MM.1S (cell line): ENCODE data around the gene LRRC1.

Source experiments
- DNase-seq: peaks from one replicate; pipeline ENCODE4 v3.0.0-alpha.2; 2015
- H2AFZ ChIP-seq: fragments of 300-600 bp; sonication (generic); 2 replicates; pipeline ENCODE4 v1.6.0; 2016; ENCODE audit warnings: antibody characterized with exemption, low read length
- H3F3A ChIP-seq: fragments of 300-600 bp; sonication (generic); 2 replicates; pipeline ENCODE4 v1.6.1; 2016; ENCODE audit warnings: mild to moderate bottlenecking, antibody characterized with exemption, low read length, moderate library complexity, mixed read lengths; ENCODE audit not compliant: insufficient read depth
- H3K27ac ChIP-seq: fragments of 300-600 bp; sonication (generic); 2 replicates; pipeline ENCODE4 v1.5.1; 2016; ENCODE audit warnings: mild to moderate bottlenecking, low read length
- H3K27me3 ChIP-seq: fragments of 300-600 bp; sonication (generic); replicated peaks from 2 replicates; pipeline ENCODE4 v1.6.0; 2016; ENCODE audit warnings: low read length; ENCODE audit not compliant: insufficient read depth
- H3K36me3 ChIP-seq: fragments of 300-600 bp; sonication (generic); replicated peaks from 2 replicates; pipeline ENCODE4 v1.6.1; 2016; ENCODE audit warnings: mild to moderate bottlenecking, low read length, mixed read lengths; ENCODE audit not compliant: insufficient read depth
- H3K4me1 ChIP-seq: fragments of 300-600 bp; sonication (generic); 2 replicates; pipeline ENCODE4 v1.6.1; 2016; ENCODE audit warnings: low read length, mixed read lengths
- H3K4me2 ChIP-seq: fragments of 300-600 bp; sonication (generic); 2 replicates; pipeline ENCODE4 v1.6.0; 2016; ENCODE audit warnings: low read depth, low read length
- H3K4me3 ChIP-seq: fragments of 300-600 bp; sonication (generic); 2 replicates; pipeline ENCODE4 v1.5.1; 2016; ENCODE audit warnings: low read length, mixed read lengths
- H3K79me2 ChIP-seq: fragments of 300-600 bp; sonication (generic); 2 replicates; pipeline ENCODE4 v1.6.1; 2016; ENCODE audit warnings: mixed run types, low read length, mixed read lengths
- H3K9ac ChIP-seq: fragments of 300-600 bp; sonication (generic); 2 replicates; pipeline ENCODE4 v1.6.1; 2016; ENCODE audit warnings: low read length, mixed read lengths
- H3K9me2 ChIP-seq: fragments of 300-600 bp; sonication (generic); replicated peaks from 2 replicates; pipeline ENCODE4 v1.6.1; 2016; ENCODE audit warnings: mild to moderate bottlenecking, low read length, mixed read lengths; ENCODE audit not compliant: insufficient read depth
- H3K9me3 ChIP-seq: fragments of 300-600 bp; sonication (generic); replicated peaks from 2 replicates; pipeline ENCODE4 v1.6.1; 2016; ENCODE audit warnings: mild to moderate bottlenecking, low read length, mixed read lengths; ENCODE audit not compliant: insufficient read depth
- H4K20me1 ChIP-seq: fragments of 300-600 bp; sonication (generic); 2 replicates; pipeline ENCODE4 v1.6.1; 2016; ENCODE audit warnings: mild to moderate bottlenecking, low read length, moderate library complexity, mixed read lengths; ENCODE audit not compliant: insufficient read depth
- EZH2 ChIP-seq: fragments of 300-600 bp; sonication (generic); optimal IDR thresholded peaks from 2 replicates; pipeline ENCODE3; 2017; ENCODE audit warnings: low read depth, mild to moderate bottlenecking, antibody characterized with exemption, low read length, mixed read lengths
- EZH2phosphoT487 ChIP-seq: fragments of 300-600 bp; sonication (generic); IDR thresholded peaks from 2 replicates; pipeline ENCODE4 v1.6.1; 2018; ENCODE audit warnings: antibody characterized with exemption, low read length
- TF ChIP-seq, protein P1 (sequence below): fragments of 300-600 bp; sonication (generic); IDR thresholded peaks from 2 replicates; pipeline ENCODE4 v1.5.1; 2016; ENCODE audit warnings: antibody characterized with exemption, low read length, mixed read lengths

Gene LRRC1

GRCh38 chr6:53751417-53751816 lies 43.4 kb upstream of the LRRC1 start:
- no peaks in the 10 kb centered on the region for H3K79me2 ChIP-seq

GRCh38 chr6:53752440-53752839 lies 42.4 kb upstream of the LRRC1 start:
- no peak for DNase-seq
- Histone ChIP-seq H3K9me3 (no peaks in the 10 kb centered on the region), H4K20me1 (no peaks in the 10 kb centered on the region), H3F3A (no peaks in the 10 kb centered on the region), H2AFZ (no peak overlapping the region), H3K79me2 (no peaks in the 10 kb centered on the region), H3K27ac (no peak overlapping the region), H3K4me3 (no peak overlapping the region), H3K9ac (no peak overlapping the region), H3K36me3 (no peaks in the 10 kb centered on the region), H3K9me2 (no peaks in the 10 kb centered on the region), H3K27me3 (no peaks in the 10 kb centered on the region), H3K4me2 (no peak overlapping the region), H3K4me1 (no peaks in the 10 kb centered on the region)
- TF ChIP-seq EZH2 (no peak), EZH2phosphoT487 (no peak)
- TF ChIP-seq, protein P1, sequence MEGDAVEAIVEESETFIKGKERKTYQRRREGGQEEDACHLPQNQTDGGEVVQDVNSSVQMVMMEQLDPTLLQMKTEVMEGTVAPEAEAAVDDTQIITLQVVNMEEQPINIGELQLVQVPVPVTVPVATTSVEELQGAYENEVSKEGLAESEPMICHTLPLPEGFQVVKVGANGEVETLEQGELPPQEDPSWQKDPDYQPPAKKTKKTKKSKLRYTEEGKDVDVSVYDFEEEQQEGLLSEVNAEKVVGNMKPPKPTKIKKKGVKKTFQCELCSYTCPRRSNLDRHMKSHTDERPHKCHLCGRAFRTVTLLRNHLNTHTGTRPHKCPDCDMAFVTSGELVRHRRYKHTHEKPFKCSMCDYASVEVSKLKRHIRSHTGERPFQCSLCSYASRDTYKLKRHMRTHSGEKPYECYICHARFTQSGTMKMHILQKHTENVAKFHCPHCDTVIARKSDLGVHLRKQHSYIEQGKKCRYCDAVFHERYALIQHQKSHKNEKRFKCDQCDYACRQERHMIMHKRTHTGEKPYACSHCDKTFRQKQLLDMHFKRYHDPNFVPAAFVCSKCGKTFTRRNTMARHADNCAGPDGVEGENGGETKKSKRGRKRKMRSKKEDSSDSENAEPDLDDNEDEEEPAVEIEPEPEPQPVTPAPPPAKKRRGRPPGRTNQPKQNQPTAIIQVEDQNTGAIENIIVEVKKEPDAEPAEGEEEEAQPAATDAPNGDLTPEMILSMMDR, result no peak

More at GRCh38 chr6:53751417-53751816, 43.4 kb upstream of the LRRC1 start:
- Histone ChIP-seq H3K27ac (no peak overlapping the region), H3K4me3 (no peak overlapping the region), H3K36me3 (no peaks in the 10 kb centered on the region), H3K9me3 (no peaks in the 10 kb centered on the region), H3K27me3 (no peaks in the 10 kb centered on the region), H2AFZ (no peak overlapping the region), H3K9me2 (no peaks in the 10 kb centered on the region), H3K4me1 (no peaks in the 10 kb centered on the region), H3K4me2 (no peak overlapping the region), H3F3A (no peaks in the 10 kb centered on the region), H3K9ac (no peak overlapping the region), H4K20me1 (no peaks in the 10 kb centered on the region)
- DNase-seq, result no peak
- no peak for TF ChIP-seq EZH2
- TF ChIP-seq EZH2phosphoT487, result no peak
- TF ChIP-seq, protein P1, result no peak

- TF ChIP-seq, protein P1, result no peak
- TF ChIP-seq EZH2, result no peak
- H3K27ac ChIP-seq, result no peak overlapping the region
- H3K79me2 ChIP-seq, result no peaks in the 10 kb centered on the region
- no peaks in the 10 kb centered on the region for H3K9me3 ChIP-seq
- H3K4me3 ChIP-seq, result no peak overlapping the region
- H3K4me1 ChIP-seq, result no peaks in the 10 kb centered on the region
- no peak for DNase-seq
- no peak overlapping the region for H3K4me2 ChIP-seq
- H3K9me2 ChIP-seq, result no peaks in the 10 kb centered on the region
- H3K27me3 ChIP-seq, result no peaks in the 10 kb centered on the region
- H2AFZ ChIP-seq, result no peak overlapping the region
- no peak overlapping the region for H3K9ac ChIP-seq
- no peaks in the 10 kb centered on the region for H3K36me3 ChIP-seq
- no peaks in the 10 kb centered on the region for H3F3A ChIP-seq
- H4K20me1 ChIP-seq, result no peaks in the 10 kb centered on the region
Measured at GRCh38 chr6:53752856-53753255, 41.9 kb upstream of the LRRC1 start.
